Fibroblast of peridontal ligament (primary cell): ENCODE measurements around the gene MYRIP.
"Not testable (repeated sequence)": the region's sequence is repeated elsewhere in the genome, so short reads cannot be mapped to it uniquely, and the experiment has no call there.

Experiments
- DNase-seq: peaks from one replicate; pipeline ENCODE4 v3.0.0-alpha.2; 2010; ENCODE audit errors: extremely low read depth

The MYRIP gene

GRCh38 chr3:39965997-39966396 is 156.6 kb downstream of the MYRIP start:
- peak; percentile 27 for DNase-seq

GRCh38 chr3:39970982-39971381 is 161.6 kb downstream of the MYRIP start:
- DNase-seq = no peak

- DNase-seq = no peak
Measured at GRCh38 chr3:39971559-39972031, 162.2 kb downstream of the MYRIP start.

GRCh38 chr3:39972508-39972907 is 163.1 kb downstream of the MYRIP start:
- no peak for DNase-seq

GRCh38 chr3:39977058-39977794 is 167.8 kb downstream of the MYRIP start:
- DNase-seq = no peak

- no peak for DNase-seq
Measured at GRCh38 chr3:39978308-39978707, 168.9 kb downstream of the MYRIP start.

GRCh38 chr3:39980058-39980457 is 170.6 kb downstream of the MYRIP start:
- DNase-seq = no peak

- no peak for DNase-seq
Measured at GRCh38 chr3:39980781-39981180, 171.4 kb downstream of the MYRIP start.

GRCh38 chr3:39981547-39982184 is 172.3 kb downstream of the MYRIP start:
- no peak for DNase-seq

GRCh38 chr3:39982665-39983357 is 173.4 kb downstream of the MYRIP start:
- no peak for DNase-seq

- no peak for DNase-seq
Measured at GRCh38 chr3:39989746-39990145, 180.3 kb downstream of the MYRIP start.

GRCh38 chr3:39990532-39990931 is 181.1 kb downstream of the MYRIP start:
- DNase-seq = peak; percentile 64

- DNase-seq = no peak
Measured at GRCh38 chr3:40008796-40009195, 199.4 kb downstream of the MYRIP start.

GRCh38 chr3:40009991-40010390 is 200.6 kb downstream of the MYRIP start:
- DNase-seq = no peak

GRCh38 chr3:40012381-40012780 is 203.0 kb downstream of the MYRIP start:
- no peak for DNase-seq

GRCh38 chr3:40016391-40016790 is 207.0 kb downstream of the MYRIP start:
- no peak for DNase-seq

- DNase-seq = no peak
Measured at GRCh38 chr3:40018369-40018768, 209.0 kb downstream of the MYRIP start.

GRCh38 chr3:40019376-40019775 is 210.0 kb downstream of the MYRIP start:
- DNase-seq = no peak

GRCh38 chr3:40020689-40021088 is 211.3 kb downstream of the MYRIP start:
- no peak for DNase-seq

- no peak for DNase-seq
Measured at GRCh38 chr3:40021338-40021737, 211.9 kb downstream of the MYRIP start.

- DNase-seq = no peak
Measured at GRCh38 chr3:40022297-40022827, 213.0 kb downstream of the MYRIP start.

- no peak for DNase-seq
Measured at GRCh38 chr3:40024526-40024925, 215.1 kb downstream of the MYRIP start.

GRCh38 chr3:40025892-40026291 is 216.5 kb downstream of the MYRIP start:
- DNase-seq = not testable (repeated sequence)
